LNCAP (cell line): ENCODE results near the gene COL5A1.

Experiments used
- CTCF ChIP-seq: fragments of 450-650 bp; IDR thresholded peaks from 2 replicates; pipeline ENCODE4 v1.5.1; 2017; ENCODE audit warnings: mild to moderate bottlenecking

The COL5A1 gene

GRCh38 chr9:134834217-134834956 lies 192.8 kb downstream of the COL5A1 start:
- no peak for TF ChIP-seq CTCF

- TF ChIP-seq CTCF = no peak
These were observed 193.4 kb downstream of the COL5A1 start for GRCh38 chr9:134834957-134835419.

- no peak for TF ChIP-seq CTCF
These were observed 193.8 kb downstream of the COL5A1 start for GRCh38 chr9:134835448-134835847.

GRCh38 chr9:134835987-134836386 lies 194.4 kb downstream of the COL5A1 start:
- TF ChIP-seq CTCF = no peak

GRCh38 chr9:134836406-134836970 lies 194.9 kb downstream of the COL5A1 start:
- TF ChIP-seq CTCF = no peak

- TF ChIP-seq CTCF = no peak
These were observed 195.9 kb downstream of the COL5A1 start for GRCh38 chr9:134837529-134837928.

GRCh38 chr9:134838651-134839454 lies 197.2 kb downstream of the COL5A1 start:
- no peak for TF ChIP-seq CTCF
